Neural cell (in vitro differentiated cells): ENCODE measurements around the gene P4HA2.

Source experiments
- CTCF ChIP-seq: fragments of 450-650 bp; IDR thresholded peaks from 2 replicates; pipeline ENCODE4 v1.5.1; 2014; ENCODE audit warnings: antibody characterized with exemption, mild to moderate bottlenecking, moderate library complexity; ENCODE audit not compliant: poor library complexity, severe bottlenecking
- EP300 ChIP-seq: fragments of 450-650 bp; conservative IDR thresholded peaks from 2 replicates; pipeline ENCODE4 v1.6.1; 2014; ENCODE audit warnings: antibody characterized with exemption, mild to moderate bottlenecking, moderate library complexity; ENCODE audit not compliant: poor library complexity, severe bottlenecking
- RAD21 ChIP-seq: fragments of 450-650 bp; conservative IDR thresholded peaks from 2 replicates; pipeline ENCODE4 v1.6.1; 2014; ENCODE audit warnings: antibody characterized with exemption, mild to moderate bottlenecking, moderate library complexity
- REST ChIP-seq: IDR thresholded peaks from 2 replicates; pipeline ENCODE4 v1.6.1; 2012; ENCODE audit warnings: borderline replicate concordance
- TAF1 ChIP-seq: IDR thresholded peaks from 2 replicates; pipeline ENCODE4 v1.6.1; 2012; ENCODE audit warnings: low read depth

GRCh38 chr5:132206782-132207181 is 20.9 kb downstream of the P4HA2 start:
- TF ChIP-seq CTCF (no peak), REST (no peak), TAF1 (no peak), EP300 (no peak), RAD21 (no peak)
